Suprapubic skin (tissue), 4 donors: Measurements from ENCODE around the gene TEX53.

Experiments used
- EP300 ChIP-seq: sonication (generic); formaldehyde crosslinking; IDR thresholded peaks from one replicate; pipeline ENCODE4 v1.6.1; 2017; ENCODE audit warnings: antibody characterized with exemption
- POLR2A ChIP-seq, 2 donors: fragments of 450-650 bp; IDR thresholded peaks; one replicate each; pipeline ENCODE4 v1.6.1; 2017; ENCODE audit warnings: antibody characterized with exemption in 2 of 2, mild to moderate bottlenecking in 2 of 2, moderate library complexity in 2 of 2
- POLR2AphosphoS5 ChIP-seq, 3 donors: sonication (generic); formaldehyde crosslinking; IDR thresholded peaks; one replicate each; pipeline ENCODE4 v1.6.1; 2017; ENCODE audit warnings: antibody characterized with exemption in 3 of 3
- TF ChIP-seq, protein P1 (sequence below), 2 donors: fragments of 200-600 bp in 1 of 2; fragments of 450-650 bp in 1 of 2; sonication (generic) in 1 of 2; IDR thresholded peaks; one replicate each; pipeline ENCODE4 v1.5.1; 2016 to 2019; ENCODE audit warnings: antibody characterized with exemption in 2 of 2, mild to moderate bottlenecking in 1 of 2, moderate library complexity in 1 of 2

DNA sequence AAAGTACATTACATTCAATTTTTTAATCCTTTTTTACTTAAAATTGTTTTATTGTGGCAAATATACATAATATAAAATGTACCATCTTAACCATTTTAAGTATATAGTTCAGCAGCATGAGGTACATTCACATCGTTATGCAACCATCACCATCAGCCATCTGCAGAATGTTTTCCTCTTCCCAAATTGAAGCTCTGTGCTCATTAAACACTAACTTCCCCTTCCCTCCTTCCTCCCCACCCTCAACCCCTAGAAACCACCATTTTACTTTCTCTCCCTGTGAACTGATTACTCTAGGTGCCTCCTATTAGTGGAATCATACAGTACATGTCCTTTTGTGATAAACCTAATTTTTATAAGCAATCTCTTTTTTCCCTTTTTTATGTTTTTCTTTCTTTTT, 15.6 kb downstream of the TEX53 start:
- TF ChIP-seq, protein P1, sequence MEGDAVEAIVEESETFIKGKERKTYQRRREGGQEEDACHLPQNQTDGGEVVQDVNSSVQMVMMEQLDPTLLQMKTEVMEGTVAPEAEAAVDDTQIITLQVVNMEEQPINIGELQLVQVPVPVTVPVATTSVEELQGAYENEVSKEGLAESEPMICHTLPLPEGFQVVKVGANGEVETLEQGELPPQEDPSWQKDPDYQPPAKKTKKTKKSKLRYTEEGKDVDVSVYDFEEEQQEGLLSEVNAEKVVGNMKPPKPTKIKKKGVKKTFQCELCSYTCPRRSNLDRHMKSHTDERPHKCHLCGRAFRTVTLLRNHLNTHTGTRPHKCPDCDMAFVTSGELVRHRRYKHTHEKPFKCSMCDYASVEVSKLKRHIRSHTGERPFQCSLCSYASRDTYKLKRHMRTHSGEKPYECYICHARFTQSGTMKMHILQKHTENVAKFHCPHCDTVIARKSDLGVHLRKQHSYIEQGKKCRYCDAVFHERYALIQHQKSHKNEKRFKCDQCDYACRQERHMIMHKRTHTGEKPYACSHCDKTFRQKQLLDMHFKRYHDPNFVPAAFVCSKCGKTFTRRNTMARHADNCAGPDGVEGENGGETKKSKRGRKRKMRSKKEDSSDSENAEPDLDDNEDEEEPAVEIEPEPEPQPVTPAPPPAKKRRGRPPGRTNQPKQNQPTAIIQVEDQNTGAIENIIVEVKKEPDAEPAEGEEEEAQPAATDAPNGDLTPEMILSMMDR (IDR thresholded peaks at IDR 0.05): no peak
- TF ChIP-seq EP300 (no peak), POLR2AphosphoS5 (IDR thresholded peaks at IDR 0.05) (no peak), POLR2A (IDR thresholded peaks at IDR 0.05) (no peak)
